Stimulated activated CD4-positive, alpha-beta T cell treated with anti-CD3 and anti-CD28 coated beads, Interleukin-4, amount 100 ng/mL, for 4 hours (primary cell): ENCODE results near the gene TMEM151A.
A peak's percentile ranks its signal among the peaks of the same experiment; 100 is the strongest.

Source experiments
- DNase-seq, 2 experiments: peaks; one replicate each; pipeline ENCODE4 v3.0.0-alpha.2; 2020

TMEM151A gene

GRCh38 chr11:66338276-66339161 lies 46.8 kb downstream of the TMEM151A start:
- DNase-seq, result no peak

DNA sequence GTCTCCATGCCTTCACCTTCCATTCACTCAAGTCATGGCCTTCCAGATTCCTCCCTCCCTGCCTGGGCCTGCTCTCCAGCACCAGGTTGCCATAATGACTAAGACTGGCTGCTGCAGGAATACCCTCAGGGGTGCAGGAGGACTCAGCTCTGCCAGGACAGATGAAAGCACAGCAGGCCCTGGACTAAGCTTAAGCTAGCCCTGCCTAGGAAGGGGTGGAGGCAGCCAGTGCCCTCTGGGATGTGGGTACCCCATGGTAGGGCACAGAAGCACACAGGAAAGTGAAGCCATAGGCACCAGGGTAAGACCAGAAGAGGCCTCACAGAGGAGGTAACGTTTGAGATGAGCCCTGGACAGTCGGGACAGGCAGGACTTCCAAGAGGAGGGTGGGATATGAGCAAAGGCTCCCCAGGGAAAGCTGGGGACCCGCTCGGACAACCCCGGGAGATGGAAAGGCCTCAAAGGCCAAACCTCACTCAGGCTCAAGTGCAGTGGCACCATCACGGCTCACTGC lies 47.5 kb downstream of the TMEM151A start:
- DNase-seq, result no peak

GRCh38 chr11:66339686-66340483 lies 48.2 kb downstream of the TMEM151A start:
- no peak for DNase-seq

DNA sequence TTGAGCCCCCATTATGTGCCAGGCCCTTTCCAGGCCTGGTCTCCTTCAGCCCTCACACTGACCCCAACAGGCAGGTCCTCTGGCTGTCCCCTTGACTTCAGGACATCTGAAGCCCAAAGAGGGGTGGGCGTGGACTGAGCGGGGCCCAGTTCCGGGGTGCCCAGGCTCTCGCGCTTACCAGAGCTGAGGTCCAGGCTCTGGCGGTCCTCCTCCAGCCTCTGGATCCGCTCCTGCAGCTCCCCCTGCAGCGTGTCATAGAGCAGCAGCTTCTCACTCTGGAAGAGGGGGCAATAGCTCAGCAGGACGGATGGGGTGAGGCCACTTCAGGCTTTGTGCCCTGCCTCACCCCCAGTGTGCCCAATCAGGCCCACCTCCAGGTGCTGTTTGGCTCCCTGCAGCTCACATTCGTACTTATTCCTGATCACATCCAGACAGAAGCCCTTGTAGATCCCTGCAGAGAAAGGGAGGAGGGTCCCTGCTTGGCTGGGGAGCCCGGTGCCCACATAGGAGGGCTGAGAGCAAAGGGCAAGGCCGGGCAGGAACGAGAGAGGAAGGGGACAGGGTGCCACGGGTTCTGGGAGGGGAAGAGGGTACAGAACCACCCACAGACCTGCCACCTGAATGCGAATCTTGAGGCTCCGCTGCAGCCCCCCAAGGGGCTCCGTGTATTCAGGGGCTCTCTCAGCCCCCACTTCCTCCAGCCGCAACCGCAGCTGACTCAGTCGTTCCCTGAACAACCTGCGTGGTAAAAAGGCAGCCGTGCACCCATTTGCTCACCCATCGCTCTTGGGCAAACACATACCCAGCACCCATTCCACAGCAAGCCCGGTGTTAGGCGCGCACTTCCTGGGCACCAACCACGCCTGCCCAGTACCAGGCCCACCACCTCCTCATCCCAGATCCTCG lies 49.2 kb downstream of the TMEM151A start:
- no peak for DNase-seq

- no peak for DNase-seq
These were observed 49.9 kb downstream of the TMEM151A start for GRCh38 chr11:66341502-66342126.

DNA sequence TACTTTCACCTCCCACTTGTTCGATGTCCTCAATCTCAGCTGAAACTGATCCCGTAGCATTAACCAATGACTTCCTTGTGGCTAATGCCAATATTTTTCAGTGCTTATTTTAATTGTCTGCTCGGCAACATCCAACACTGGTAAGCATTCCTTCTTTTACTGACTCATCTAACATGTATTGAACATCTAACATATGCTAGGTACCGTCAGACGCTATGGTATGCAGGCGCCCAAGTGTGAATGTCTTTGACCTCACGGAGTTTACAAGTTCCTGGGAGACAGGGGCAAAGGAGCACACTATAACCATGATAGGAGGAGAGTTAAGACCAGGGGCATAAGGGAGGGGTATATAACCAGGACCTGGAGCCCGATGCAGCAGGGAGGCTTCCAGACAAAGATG lies 51.5 kb downstream of the TMEM151A start:
- DNase-seq, result no peak

DNA sequence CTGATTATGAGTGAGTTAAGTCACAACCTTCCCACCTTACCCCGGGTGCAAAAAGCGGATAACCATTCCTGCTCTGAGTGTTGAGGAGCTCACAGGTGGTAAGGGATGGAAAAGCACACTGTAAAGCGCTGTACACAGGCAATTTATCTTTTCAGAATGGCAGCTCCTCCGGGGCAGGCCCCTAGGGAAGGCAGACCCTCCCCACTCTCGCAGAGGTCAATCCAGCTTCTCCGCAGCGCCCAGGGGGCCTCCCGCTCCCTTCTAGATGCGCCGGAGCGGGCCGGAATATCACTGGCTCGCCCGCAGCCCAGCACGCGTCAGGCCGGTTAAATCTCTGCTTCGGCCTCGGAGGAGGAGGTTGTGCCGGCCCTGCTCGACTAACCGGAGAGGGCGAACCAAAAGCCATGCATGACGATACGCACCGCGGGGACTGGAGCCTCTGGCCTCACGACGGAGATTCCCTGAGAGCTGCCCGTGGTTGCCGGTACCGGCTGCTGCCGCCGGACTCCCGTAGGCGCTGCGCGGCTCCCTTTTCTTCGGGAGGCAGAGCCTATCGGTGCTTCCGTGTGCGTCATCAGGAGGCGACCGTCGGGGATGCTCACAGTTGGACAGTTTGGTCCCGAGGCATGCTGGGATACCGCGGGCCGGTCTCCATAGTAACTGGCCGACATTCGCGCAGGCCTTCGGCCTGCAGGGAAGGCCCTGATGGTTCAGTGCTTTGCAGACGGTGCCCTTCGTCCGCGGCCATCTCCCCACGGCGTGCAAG lies 53.0 kb downstream of the TMEM151A start, which contains the start of gene BRMS1:
Gene BRMS1 (minus strand): TSS at position 555 of the 766 bp plus-strand sequence. CDS start 2,870 bp downstream, outside the sequence.
- peak; percentile 93 to 94 for DNase-seq

GRCh38 chr11:66345316-66345649 lies 53.6 kb downstream of the TMEM151A start:
- no peak for DNase-seq
